Body of pancreas (tissue), 4 donors: ENCODE results near the gene TRPM3.

Experiments
- POLR2A ChIP-seq, 3 donors: fragments of 450-650 bp; IDR thresholded peaks; one replicate each; pipeline ENCODE4 v1.6.1; 2016; ENCODE audit warnings: antibody characterized with exemption in 3 of 3, mild to moderate bottlenecking in 2 of 3
- TF ChIP-seq, protein P1 (sequence below), 7 experiments: fragments of 450-650 bp in 4 of 7; fragments of 200-600 bp in 3 of 7; sonication (generic) in 3 of 7; IDR thresholded peaks; one replicate each; pipeline ENCODE4 v1.5.1; 2016 to 2019; ENCODE audit warnings: antibody characterized with exemption in 7 of 7

DNA sequence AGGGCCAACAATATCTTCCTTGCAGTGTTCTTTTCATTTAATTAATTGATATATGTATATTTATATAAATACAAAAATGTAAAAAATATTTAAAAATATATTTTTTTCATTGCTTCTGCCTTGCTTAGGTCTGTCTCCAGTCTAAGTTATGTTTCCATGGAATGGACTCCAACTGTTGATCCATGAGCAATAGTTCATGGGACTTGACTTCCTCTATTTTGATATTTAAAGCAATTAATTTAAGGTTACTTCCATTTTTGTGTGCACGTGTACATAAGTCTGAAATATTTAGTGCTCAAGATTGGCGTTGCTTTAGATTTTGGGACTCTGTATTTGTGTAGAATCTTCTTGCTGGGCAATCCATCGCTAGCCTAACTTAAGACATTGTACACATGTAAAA lies 551.6 kb downstream of the TRPM3 start:
- TF ChIP-seq, protein P1, sequence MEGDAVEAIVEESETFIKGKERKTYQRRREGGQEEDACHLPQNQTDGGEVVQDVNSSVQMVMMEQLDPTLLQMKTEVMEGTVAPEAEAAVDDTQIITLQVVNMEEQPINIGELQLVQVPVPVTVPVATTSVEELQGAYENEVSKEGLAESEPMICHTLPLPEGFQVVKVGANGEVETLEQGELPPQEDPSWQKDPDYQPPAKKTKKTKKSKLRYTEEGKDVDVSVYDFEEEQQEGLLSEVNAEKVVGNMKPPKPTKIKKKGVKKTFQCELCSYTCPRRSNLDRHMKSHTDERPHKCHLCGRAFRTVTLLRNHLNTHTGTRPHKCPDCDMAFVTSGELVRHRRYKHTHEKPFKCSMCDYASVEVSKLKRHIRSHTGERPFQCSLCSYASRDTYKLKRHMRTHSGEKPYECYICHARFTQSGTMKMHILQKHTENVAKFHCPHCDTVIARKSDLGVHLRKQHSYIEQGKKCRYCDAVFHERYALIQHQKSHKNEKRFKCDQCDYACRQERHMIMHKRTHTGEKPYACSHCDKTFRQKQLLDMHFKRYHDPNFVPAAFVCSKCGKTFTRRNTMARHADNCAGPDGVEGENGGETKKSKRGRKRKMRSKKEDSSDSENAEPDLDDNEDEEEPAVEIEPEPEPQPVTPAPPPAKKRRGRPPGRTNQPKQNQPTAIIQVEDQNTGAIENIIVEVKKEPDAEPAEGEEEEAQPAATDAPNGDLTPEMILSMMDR (IDR thresholded peaks at IDR 0.05), result no peak
- no peak for TF ChIP-seq POLR2A (IDR thresholded peaks at IDR 0.05)
